HG02981 (cell line): Measurements from ENCODE around the gene JAKMIP3.
"Not testable (repeated sequence)": the region's sequence is repeated elsewhere in the genome, so short reads cannot be mapped to it uniquely, and the experiment has no call there.

Experiments
- ATAC-seq: cut with Tn5 transposase; IDR thresholded peaks from one replicate; pipeline ENCODE4 v1.9.1; 2021; ENCODE audit warnings: mild to moderate bottlenecking, moderate library complexity; ENCODE audit not compliant: unreplicated experiment

Gene JAKMIP3

DNA sequence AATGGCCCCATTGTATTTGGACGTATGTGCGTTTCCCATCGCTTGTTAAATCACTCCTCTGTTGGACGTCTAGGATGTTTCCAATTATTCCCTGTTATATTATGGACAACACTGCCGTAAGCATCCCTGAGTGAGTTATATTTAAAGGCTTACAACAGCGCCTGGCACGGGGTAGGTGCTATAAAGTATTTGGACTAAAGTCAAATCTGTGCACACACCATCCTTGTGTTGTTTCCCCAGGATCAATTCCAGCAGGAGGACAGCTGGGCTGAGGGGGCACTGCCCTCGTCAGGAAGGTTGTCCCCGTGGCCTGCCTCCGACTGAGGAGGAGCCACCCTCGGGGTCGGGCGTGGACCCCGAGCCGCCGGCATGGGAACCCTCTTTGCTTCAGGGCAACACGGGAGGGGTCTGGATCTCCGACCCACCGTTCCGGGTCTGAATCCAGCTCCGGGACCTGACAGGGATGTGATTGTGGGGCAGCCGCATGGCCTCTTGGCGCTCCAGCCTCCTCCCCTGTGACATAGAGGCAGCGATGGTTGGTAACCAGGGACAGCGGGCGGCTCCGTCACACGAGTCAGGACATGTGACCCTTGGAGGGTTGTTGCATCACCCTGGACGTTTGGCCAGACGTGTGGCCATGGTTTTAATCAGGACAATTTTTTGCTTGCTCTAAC is 1.5 kb upstream of the JAKMIP3 start:
- ATAC-seq, result no peak

DNA sequence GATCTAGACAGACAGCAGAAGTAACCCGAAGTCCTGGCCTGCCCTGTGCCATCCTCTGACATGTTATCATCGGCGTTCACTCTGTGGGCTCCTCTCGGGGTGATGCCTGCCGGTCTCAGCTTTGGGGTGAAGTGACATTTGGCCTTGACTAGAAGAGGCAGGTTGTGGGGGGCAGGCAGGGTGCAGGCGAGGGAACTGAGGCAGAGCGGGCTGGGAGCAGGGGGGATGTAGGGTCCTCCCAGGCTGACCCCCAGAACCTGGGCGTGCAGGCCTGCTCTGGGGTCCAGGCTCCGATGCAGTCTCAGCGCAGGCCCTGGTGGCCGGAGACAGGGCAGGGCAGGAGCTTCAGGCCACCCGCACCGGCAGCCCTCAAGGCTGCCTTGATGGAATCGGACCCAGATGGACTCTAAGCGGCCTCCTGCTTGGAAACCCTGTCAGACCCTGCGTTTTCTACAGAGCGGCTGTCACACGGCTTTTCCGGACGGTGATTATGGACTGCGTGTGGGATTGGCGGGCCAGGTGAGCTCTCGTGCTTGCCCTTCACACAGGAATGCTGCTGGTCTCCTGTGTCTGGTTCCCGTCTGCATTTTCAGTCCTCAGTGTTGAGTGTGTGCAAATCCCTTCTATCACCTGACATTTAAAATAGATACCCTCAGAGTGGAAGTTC is 842 bp upstream of the JAKMIP3 start:
- no peak for ATAC-seq

- no peak for ATAC-seq
Observed at GRCh38 chr10:132066186-132066585, 440 bp downstream of the JAKMIP3 start.

DNA sequence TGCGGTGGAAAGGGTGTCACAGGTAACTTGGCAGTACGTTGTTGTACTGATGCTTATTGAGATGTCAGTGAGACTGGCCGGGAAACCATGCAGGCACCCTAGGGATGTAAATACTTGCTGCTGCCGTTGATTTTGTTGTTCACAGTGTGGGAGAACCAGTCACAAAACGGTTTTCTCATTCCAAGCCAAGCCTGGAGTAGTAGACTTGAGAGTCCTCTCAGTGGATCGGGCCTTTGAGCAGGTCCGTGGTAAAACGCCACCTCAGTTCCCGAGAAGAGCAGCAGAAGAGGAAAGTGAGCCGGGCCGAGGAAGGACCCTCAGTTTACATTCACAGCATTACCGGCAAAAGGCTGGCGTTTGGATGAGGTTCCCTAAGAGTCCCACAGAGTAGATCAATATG is 1.1 kb downstream of the JAKMIP3 start:
- ATAC-seq, result no peak

GRCh38 chr10:132068431-132069121 is 2.8 kb downstream of the JAKMIP3 start:
- ATAC-seq, result no peak

DNA sequence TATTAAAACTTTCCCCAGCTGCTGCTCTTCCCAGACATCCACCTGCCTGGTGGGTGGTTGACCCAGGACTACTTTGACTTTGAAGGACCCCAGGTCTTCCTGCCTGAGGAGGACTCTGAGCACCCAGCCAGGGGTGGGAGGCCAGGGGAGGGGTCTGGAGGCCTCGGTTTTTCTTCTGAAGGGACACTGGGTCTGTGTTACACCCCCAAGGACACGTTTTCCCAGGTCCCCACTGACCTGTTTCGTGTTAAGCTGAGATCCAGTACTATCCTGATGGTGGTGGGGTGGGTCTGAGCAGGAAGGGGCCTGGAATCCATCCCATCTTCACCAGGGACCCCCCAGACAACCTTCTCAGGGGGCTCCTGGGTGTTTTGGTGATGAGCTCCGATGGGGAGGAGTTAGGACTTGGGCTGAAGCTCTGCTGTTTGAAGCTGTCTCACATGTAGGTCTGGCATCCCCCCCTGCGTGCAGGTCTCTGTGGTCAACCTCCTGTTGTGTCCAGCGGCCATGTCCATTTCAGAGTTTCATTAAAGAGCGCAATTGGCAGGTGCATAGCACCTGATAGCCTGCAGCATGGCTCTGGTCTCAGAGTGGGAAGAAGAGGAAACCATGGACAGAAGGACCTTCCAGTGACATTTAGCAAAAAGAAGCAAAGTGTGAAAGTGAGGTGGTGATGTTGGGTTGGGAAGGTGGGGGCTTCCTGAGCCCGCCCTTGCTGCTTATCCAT is 3.5 kb downstream of the JAKMIP3 start:
- no peak for ATAC-seq

GRCh38 chr10:132069849-132070182 is 4.1 kb downstream of the JAKMIP3 start:
- no peak for ATAC-seq

GRCh38 chr10:132070724-132071123 is 5.0 kb downstream of the JAKMIP3 start:
- ATAC-seq, result no peak

DNA sequence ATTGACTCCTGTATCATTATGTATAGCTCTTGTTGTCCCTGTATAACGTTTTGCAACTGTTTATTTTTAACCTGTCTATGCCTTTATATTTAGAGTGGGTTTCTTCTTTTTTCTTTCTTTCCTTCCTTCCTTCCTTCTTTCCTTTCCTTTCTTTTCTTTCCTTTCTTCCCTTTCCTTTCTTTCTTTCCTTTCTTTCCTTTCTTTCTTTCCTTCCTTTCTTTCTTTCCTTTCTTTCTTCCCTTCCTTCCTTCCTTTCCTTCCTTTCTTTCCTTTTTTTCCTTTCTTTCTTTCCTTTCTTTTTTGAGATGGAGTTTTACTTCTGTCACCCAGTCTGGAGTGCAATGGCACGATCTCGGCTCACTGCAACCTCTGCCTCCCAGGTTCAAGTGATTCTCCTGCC is 5.9 kb downstream of the JAKMIP3 start:
- ATAC-seq, result no peak

DNA sequence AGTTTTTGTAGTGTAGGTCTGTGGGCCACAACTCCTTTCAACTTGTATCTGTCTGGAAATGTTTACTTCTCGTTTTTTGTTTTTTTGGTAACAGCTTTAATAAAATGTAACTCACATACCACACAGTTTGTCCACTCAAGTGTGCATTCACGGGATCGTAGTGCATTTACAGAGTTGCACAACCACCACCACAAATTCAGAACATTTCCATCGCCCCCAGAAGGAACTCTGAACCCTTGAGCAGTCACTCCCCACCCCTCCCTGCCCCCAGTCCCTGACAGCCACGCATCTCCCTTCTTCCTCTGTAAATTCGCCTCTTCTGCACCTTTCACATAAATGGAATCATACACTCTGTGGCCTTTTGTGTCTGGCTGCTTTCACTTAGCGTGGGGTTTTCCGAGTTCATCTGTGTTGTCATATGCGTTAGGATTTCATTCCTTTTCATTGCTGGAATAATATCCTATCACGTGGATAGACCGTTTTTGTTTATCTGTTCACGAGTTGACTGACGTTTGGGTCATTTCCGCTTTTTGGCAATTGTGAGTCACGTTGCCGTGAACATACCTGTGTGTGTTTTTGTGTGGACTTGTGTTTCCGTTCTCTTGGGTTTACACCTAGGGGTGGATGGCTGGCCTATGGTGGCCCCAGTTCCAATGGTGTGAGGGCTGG is 10.3 kb downstream of the JAKMIP3 start:
- ATAC-seq, result no peak

DNA sequence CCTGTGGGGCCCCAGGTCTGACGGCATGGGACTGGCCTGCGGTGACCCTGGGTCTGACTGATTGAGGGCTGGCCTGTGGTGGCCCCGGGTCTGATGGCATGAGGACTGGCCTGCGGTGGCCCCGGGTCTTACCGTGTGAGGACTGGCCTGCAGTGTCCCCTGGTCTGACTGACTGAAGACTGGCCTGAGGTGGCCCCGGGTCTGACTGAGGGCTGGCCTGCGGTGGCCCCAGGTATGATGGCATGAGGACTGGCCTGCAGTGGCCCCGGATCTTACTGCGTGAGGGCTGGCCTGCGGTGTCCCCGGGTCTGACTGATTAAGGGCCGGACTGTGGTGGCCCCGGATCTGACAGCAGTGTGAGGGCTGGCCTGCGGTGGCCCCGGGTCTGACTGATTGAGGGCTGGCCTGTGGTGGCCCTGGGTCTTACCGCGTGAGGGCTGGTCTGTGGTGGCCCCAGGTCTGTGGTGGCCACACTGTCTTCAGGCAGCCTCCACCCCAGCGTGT is 10.9 kb downstream of the JAKMIP3 start:
- no peak for ATAC-seq

- no peak for ATAC-seq
Observed at GRCh38 chr10:132077091-132077490, 11.3 kb downstream of the JAKMIP3 start.

DNA sequence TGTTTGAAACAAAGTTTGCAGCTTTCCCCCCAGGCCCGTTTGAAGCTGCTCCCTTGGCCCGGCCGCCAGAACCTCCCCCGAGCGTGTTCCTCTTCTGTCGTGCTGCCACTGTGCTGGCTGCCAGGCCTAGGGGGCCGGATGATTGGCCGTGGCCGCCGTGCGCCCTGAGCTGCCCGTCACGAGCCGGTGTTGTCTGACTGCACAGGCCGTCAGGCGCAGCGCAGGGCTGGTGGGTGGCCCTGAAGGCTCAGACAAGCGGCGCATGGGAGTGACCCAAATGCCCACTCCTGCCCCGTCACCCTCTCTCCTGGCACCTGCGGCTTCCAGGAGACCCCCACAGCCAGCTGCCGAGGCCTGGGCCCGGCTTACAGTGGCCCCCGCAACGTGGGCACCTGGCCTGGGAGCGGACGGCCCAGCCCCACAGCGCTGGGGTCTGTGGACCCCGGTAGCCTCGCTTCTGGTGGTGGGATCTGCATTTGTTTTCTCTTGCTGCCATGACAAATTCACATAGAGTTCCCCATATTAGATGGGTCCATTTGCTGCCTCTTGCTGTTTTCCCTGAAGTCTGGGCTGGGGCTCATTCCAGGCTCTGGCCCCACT is 13.1 kb downstream of the JAKMIP3 start:
- ATAC-seq, result no peak

- not testable (repeated sequence) for ATAC-seq
Observed at GRCh38 chr10:132084384-132084783, 18.6 kb downstream of the JAKMIP3 start.

DNA sequence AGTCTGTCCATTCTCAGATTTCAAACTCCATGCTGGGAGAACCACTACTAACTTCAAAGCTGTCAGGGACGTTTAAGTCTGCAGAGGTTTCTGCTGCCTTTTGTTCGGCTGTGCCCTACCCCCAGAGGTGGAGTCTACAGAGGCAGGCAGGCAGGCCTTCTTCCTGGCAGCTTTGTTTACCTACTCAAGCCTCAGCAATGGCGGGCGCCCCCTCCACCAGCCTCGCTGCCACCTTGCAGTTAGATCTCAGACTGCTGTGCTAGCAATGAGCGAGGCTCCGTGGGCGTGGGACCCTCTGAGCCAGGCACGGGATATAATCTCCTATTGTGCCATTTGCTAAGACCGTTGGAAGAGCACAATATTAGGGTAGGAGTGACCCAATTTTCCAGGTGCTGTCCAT is 27.5 kb downstream of the JAKMIP3 start:
- not testable (repeated sequence) for ATAC-seq

GRCh38 chr10:132094581-132095234 is 29.0 kb downstream of the JAKMIP3 start:
- no peak for ATAC-seq

DNA sequence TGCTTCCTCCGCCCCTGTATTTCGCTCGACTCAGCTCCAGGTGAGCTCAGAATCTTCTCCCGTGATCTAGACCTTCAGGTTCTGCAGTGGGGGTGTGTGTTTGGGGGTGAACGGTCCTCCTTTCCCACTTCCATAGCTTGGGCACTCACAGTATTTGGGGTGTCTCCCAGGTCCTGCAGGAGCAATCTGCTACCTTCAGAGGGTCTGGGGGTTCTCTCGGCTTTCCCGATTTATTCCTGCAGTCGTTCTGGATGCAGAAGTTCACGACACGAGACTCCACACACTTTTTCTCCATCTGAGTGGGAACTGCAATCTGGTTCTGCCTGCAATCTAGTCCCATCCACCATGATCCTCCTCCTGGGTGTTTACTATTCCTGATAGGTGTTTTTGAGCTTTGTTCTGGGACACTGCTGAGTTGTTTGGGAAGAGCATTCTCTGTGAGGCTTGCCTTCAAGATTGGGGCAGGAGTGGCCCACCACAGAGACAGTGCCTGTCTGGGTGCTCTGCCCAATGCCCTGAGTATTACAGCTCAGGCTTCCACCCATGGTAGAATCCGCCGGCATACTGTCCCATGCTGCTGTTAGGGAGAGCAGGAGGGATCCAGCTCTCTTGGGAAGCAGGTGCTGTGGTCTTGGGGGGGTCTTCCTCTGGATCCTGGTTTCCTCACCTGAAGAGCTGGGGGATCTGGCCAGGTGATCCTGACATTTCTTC is 29.8 kb downstream of the JAKMIP3 start:
- ATAC-seq, result no peak

DNA sequence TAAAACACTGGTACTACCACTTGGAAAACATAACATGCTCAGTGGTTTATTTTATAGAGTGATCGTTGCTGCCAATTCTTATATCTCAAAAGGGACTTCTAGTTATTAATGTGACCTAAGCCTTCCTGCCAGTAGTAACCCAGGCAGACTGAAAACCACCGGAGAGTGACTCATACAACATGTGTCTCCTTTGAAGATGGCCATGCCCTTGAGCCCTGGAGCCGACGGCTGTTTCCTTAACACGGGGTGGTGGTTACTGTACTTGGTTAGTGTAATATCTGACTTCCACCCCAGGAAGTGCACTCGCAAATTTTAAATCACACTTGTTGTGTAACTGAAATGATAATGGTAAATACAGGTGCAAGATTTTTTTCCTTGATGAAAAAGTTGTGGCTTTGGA is 30.5 kb downstream of the JAKMIP3 start:
- no peak for ATAC-seq

DNA sequence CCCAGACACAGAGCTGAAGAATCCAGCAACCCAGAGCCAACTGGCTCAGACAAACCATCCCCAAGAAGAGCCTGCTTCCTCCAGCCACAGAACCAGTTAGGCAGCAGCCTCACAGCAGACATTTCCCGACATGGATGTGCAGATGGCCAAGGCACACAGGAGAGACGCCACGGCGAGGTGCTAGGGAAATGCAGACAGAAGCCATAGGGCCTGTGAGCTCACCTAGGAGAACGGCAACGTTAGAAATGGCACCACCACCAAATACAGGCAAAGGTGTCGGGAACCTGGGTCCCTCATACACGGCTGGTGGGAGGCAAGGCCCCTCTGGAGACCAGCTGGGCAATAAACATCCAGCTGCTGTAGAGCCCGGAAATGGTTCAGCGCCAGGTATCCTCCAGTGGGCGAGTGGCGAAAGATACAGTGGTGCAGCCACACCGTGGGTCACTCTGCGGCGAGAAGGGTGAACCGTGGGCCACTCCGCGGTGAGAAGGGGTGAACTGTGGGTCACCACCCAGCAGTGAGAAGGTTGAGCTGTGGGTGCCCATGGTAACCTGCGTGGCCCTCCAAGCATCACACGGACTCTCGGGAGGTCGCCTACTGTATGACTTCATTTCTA is 31.2 kb downstream of the JAKMIP3 start:
- no peak for ATAC-seq
